Stimulated activated CD8-positive, alpha-beta memory T cell treated with anti-CD3 and anti-CD28 coated beads, Interleukin-2, amount 100 ng/mL, for 1 hour (primary cell): ENCODE measurements around the gene SCAF4.
"Not testable (repeated sequence)": the region's sequence is repeated elsewhere in the genome, so short reads cannot be mapped to it uniquely, and the experiment has no call there.

Experiments used
- DNase-seq, 2 donors: peaks; one replicate each; pipeline ENCODE4 v3.0.0-alpha.2; 2020; ENCODE audit warnings: low read depth in 2 of 2

Gene SCAF4

DNA sequence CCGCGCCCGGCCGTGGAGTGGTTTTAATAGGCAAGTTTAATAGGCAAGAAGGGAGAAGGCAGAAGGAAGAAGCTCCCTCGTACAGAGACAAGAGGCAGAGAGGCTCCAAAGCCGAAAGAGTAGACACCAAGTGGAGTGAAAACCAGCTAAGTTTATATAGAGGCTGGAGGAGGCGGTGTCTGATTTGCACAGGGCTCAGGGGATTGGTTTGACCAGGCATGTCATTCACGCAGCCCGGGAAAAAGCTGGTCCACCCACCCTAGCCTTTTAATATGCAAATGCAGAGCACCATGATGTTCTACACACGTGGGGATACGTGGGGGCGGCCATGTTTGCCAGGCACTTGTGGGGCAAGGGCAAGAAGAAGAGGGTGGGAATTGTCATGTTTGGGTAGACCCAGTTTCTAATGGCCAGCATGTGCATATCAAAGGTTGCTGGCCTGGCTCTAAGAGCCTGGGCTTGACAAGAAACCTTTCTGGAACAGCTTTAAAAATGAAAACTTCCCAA is 90.4 kb downstream of the SCAF4 start:
- DNase-seq = no peak

DNA sequence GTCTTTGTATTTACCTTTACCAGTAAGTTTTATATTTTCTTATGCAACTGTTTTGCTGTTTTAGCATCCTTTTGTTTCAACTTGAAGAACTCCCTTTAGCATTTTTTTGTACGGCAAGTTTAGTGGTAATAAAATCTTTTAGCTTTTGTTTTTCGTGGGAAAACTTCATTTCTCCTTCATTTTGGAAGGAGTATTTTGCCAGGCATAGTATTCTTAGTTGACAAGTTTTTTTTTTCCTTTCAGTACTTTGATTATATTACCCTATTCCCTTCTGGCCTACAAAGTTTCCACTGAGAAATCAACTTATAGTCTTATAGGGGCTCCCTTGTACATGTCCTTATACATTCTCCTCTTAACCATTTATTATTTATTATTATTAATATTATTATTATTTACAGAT is 95.0 kb downstream of the SCAF4 start:
- DNase-seq = no peak

GRCh38 chr21:31634993-31635392 is 96.9 kb downstream of the SCAF4 start:
- no peak for DNase-seq

GRCh38 chr21:31631881-31632280 is 100.0 kb downstream of the SCAF4 start:
- not testable (repeated sequence) for DNase-seq

DNA sequence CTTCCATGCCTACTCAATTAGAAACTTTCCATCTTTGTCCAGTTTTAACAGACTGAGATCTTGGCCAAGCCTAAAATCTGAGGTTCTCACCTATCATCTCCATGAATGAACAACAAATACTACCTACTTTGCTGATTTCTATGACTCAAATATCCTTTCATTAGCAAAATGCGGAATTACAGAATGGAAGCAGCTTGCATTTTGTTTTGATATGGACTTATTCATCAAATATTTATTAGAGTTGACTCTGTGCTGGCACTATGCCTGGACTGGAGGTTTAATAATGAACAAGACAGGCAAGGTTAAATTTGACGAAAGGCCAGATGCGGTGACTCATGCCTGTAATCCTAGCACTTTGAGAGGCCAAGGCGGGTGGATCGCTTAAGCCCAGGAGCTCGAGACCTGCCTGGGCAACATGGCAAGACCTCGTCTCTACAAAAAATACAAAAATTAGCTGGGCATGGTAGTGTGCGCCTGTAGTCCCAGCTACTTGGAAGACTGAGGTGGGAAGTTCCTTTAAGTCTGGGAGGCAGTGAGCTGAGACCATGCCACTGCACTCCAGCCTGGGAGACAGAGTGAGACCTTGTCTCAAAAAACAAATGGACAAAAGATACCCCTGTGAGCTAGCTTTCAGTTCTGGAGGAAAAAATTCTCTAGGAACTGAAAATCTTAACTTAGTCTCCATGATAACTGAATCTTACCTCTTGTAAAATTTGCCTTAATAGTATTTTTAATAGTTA is 101.8 kb downstream of the SCAF4 start:
- DNase-seq = no peak

DNA sequence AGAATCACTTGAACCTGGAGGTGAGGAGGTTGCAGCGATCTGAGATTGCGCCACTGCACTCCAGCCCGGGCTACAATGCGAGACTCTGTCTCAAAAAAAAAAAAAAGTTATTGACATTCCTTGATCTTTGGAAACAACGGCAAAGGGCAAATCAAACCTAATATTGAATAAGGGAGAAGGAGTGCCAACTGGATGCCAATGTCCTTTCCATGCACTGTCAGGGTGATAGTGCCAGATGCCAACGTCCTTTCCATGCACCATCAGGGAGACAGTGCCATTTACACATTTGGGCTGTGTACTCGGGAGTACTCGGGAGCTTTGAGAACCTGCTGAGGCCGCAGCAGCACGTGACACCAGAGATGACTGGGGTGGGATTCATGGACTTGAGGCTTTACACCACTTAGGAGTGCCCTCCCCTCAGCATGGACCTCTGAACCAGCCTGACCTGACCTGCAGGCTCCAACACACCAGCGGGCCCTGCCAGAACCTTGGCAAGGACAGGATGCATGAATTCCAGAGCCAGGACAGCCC is 106.9 kb downstream of the SCAF4 start:
- no peak for DNase-seq

DNA sequence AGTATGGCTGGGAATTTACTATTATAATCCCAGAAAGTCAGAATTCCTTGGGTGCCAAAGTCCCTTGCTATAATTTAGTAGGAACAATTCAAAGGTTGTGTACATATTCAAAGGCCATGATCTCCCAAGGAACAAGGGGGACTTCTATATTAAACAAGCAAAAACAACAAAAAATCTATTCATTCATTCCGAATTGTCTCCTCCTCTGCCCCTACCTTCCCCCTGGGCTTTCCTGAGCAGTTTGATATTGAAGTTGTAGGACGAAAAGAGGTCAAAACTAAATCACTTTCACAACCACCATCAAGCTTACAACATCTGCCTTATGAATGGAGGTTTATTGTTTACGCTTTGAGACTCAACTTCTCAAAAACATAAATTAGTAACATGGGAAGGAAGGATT is 107.7 kb downstream of the SCAF4 start:
- no peak for DNase-seq

DNA sequence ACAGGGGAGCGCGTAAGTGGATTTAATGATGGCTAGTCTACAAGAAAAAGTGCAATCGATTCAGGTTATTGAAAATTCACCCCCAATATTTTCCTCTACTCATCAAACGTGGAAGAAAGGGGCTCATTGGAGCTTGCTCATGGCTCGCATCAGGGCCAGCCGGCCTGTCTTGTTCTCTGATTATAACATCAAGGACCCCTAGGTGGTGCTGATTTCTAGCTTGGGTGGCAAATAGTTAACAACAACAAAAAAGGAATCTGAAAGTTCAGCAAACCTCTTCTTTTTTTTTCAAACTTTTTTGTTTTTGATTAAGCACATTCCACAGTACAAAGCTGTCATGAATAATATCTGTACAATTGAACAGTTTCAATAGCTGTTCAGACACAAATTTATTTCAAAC is 108.3 kb downstream of the SCAF4 start:
- no peak for DNase-seq

GRCh38 chr21:31622397-31622796 is 109.5 kb downstream of the SCAF4 start:
- DNase-seq = no peak
